Lung (tissue), 12 donors: ENCODE data around the gene POLR1B. TPM values are rescaled to one million over a fixed set of nuclear protein-coding genes. Genes with fewer than 3 reads are reported as not detected.
"Not testable (repeated sequence)": the region's sequence is repeated elsewhere in the genome, so short reads cannot be mapped to it uniquely, and the experiment has no call there.

Experiments used
- ATAC-seq: fragments of 200-7000 bp; cut with Tn5 transposase; one replicate; pipeline ENCODE4 v1.9.1; 2020; ENCODE audit warnings: moderate number of reproducible peaks; ENCODE audit not compliant: insufficient read depth, low FRiP score
- DNase-seq, 3 donors: peaks; one replicate each; pipeline ENCODE4 v3.0.0-alpha.2; 2013 to 2017
- H3K27ac ChIP-seq, 2 donors: one replicate each; pipeline ENCODE4 v1.5.1; 2013; ENCODE audit warnings: mild to moderate bottlenecking in 2 of 2, moderate library complexity in 2 of 2, control low read depth in 1 of 2, inconsistent platforms in 1 of 2, low read depth in 1 of 2, low read length in 1 of 2
- H3K27me3 ChIP-seq, 3 donors: one replicate each; pipeline ENCODE4 v1.5.1; 2013; ENCODE audit warnings: low read length in 2 of 3; ENCODE audit not compliant: control insufficient read depth in 3 of 3, insufficient read depth in 3 of 3
- H3K36me3 ChIP-seq, 4 donors: one replicate each; pipeline ENCODE4 v1.5.1; 2013; ENCODE audit warnings: low read length in 4 of 4, mild to moderate bottlenecking in 1 of 4, moderate library complexity in 1 of 4; ENCODE audit not compliant: control insufficient read depth in 4 of 4, insufficient read depth in 4 of 4
- H3K4me1 ChIP-seq, 5 donors: one replicate each; pipeline ENCODE4 v1.5.1; 2013; ENCODE audit warnings: low read length in 5 of 5, mild to moderate bottlenecking in 2 of 5, moderate library complexity in 1 of 5; ENCODE audit not compliant: control insufficient read depth in 5 of 5, insufficient read depth in 5 of 5
- H3K4me3 ChIP-seq: one replicate; pipeline ENCODE4 v1.5.1; 2013; ENCODE audit warnings: mild to moderate bottlenecking, control low read depth, moderate library complexity
- H3K9ac ChIP-seq, 2 donors: one replicate each; pipeline ENCODE4 v1.5.1; 2013; ENCODE audit warnings: low read length in 2 of 2, control low read depth in 1 of 2; ENCODE audit not compliant: insufficient read depth in 1 of 2
- H3K9me3 ChIP-seq, 4 donors: one replicate each; pipeline ENCODE4 v1.5.1; 2013; ENCODE audit warnings: low read length in 3 of 4, mild to moderate bottlenecking in 1 of 4, moderate library complexity in 1 of 4; ENCODE audit not compliant: control insufficient read depth in 4 of 4, insufficient read depth in 3 of 4
- WGBS, 2 donors: extraction: QIAGEN DNeasy Blood & Tissue Kit; methylation state at CpG; one replicate each; pipeline ENCODE4 v1.1.7; 2013; 5-methylcytosine and 5-hydroxymethylcytosine counted together
- polyA plus RNA-seq, 2 donors: library from polyadenylated mRNA; stranded (reverse); fragments of 200-250 nt; gene quantifications; one replicate each; pipeline ENCODE4 v1.2.1, GENCODE V29; 2013
- total RNA-seq, 2 donors: library from RNA; depleted of rRNA in 1 of 2; stranded (reverse); fragments of >200 nt in 1 of 2; gene quantifications; one replicate each; pipeline ENCODE4 v1.2.1, GENCODE V29; 2014 to 2021
- TF ChIP-seq, protein P1 (sequence below): IDR thresholded peaks from 2 replicates; pipeline ENCODE4 v1.5.1; 2012; ENCODE audit warnings: mild to moderate bottlenecking; ENCODE audit errors: control extremely low read depth, extremely low read depth
- donor health status: control.
- donor health status: control.
- donor health status: Bipolar disorder and iron deficiency.
- donor health status: healthy.
- donor health status: DM: yes; HTN: yes; CAD: no.

Gene POLR1B
- total and polyA plus RNA-seq, 4 donors, result 4.9 to 26.4 (median 15.2) TPM

GRCh38 chr2:112518807-112519206 lies 23.5 kb upstream of the POLR1B start:
- Histone ChIP-seq H3K27me3 (no peaks in the 10 kb centered on the region), H3K27ac (no peak overlapping the region), H3K4me1 (no peaks in the 10 kb centered on the region), H3K4me3 (no peak overlapping the region), H3K9ac (no peak overlapping the region), H3K36me3 (peaks cover 5 to 20% (median 17%) of the 10 kb centered on the region in 4 donors), H3K9me3 (no peaks in the 10 kb centered on the region)
- TF ChIP-seq, protein P1, sequence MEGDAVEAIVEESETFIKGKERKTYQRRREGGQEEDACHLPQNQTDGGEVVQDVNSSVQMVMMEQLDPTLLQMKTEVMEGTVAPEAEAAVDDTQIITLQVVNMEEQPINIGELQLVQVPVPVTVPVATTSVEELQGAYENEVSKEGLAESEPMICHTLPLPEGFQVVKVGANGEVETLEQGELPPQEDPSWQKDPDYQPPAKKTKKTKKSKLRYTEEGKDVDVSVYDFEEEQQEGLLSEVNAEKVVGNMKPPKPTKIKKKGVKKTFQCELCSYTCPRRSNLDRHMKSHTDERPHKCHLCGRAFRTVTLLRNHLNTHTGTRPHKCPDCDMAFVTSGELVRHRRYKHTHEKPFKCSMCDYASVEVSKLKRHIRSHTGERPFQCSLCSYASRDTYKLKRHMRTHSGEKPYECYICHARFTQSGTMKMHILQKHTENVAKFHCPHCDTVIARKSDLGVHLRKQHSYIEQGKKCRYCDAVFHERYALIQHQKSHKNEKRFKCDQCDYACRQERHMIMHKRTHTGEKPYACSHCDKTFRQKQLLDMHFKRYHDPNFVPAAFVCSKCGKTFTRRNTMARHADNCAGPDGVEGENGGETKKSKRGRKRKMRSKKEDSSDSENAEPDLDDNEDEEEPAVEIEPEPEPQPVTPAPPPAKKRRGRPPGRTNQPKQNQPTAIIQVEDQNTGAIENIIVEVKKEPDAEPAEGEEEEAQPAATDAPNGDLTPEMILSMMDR, result no peak
- DNase-seq (no peak), ATAC-seq (no peak)
- WGBS, 2 donors, result 85 to 96% methylated on average over 7 of the region's 7 CpGs

- WGBS, 2 donors, result 84 to 95% methylated on average over 9 of the region's 9 CpGs
Observed at GRCh38 chr2:112519506-112519905, 22.8 kb upstream of the POLR1B start.

DNA sequence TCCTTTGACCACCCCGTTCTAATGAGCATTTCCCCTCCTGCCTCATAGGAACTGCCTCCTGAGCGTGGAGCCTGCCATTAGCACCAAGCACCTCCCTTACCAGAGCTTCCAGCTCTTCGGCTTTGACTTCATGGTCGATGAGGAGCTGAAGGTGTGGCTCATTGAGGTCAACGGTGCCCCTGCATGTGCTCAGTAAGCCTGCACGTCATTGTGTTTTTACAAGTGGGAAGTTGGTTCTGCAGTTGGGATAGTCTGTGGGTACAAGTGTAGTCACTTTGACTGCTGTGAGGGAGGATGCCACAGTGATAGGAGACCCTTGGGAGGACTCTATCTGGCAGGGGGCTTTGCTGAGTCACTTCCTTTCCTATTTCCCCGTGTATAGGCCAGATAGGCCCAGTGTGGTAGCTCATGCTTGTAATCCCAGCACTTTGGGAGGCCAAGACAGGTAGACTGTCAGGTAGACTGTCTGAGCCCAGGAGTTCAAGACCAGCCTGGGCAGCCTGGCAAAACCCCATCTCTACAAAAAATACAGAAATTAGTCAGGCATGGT lies 22.0 kb upstream of the POLR1B start:
- H3K9ac ChIP-seq, result no peak overlapping the region
- H3K27me3 ChIP-seq, result no peaks in the 10 kb centered on the region
- no peaks in the 10 kb centered on the region for H3K4me1 ChIP-seq
- H3K27ac ChIP-seq, result no peak overlapping the region
- no peak for ATAC-seq
- DNase-seq, result no peak
- peaks cover 2 to 19% (median 14%) of the 10 kb centered on the region in 4 donors for H3K36me3 ChIP-seq
- H3K4me3 ChIP-seq, result no peak overlapping the region
- no peaks in the 10 kb centered on the region for H3K9me3 ChIP-seq
- TF ChIP-seq, protein P1, result no peak
- WGBS, 2 donors, result 72 to 86% methylated on average over 7 of the region's 7 CpGs

More at GRCh38 chr2:112519506-112519905, 22.8 kb upstream of the POLR1B start:
- no peak for DNase-seq
- Histone ChIP-seq H3K4me1 (no peaks in the 10 kb centered on the region), H3K9me3 (no peaks in the 10 kb centered on the region), H3K27me3 (no peaks in the 10 kb centered on the region), H3K36me3 (peaks cover 2 to 19% (median 15%) of the 10 kb centered on the region in 4 donors), H3K9ac (no peak overlapping the region), H3K27ac (no peak overlapping the region), H3K4me3 (no peak overlapping the region)
- no peak for ATAC-seq
- TF ChIP-seq, protein P1, result no peak

GRCh38 chr2:112523291-112523777 lies 18.9 kb upstream of the POLR1B start:
- ATAC-seq (no peak), DNase-seq (no peak)
- TF ChIP-seq, protein P1, result no peak

DNA sequence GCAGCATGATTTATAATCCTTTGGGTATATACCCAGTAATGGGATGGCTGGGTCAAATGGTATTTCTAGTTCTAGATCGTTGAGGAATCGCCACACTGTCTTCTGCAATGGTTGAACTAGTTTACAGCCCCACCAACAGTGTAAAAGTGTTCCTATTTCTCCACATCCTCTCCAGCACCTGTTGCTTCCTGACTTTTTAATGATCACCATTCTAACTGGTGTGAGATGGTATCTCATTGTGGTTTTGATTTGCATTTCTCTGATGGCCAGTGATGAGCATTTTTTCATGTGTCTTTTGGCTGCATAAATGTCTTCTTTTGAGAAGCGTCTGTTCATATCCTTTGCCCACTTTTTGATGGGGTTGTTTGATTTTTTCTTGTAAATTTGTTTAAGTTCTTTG lies 18.0 kb upstream of the POLR1B start:
- WGBS, 2 donors, result 89 to 100% methylated on average over 3 of the region's 3 CpGs
- H3K4me1 ChIP-seq, ATAC-seq, H3K9ac ChIP-seq, H3K27me3 ChIP-seq, DNase-seq, H3K27ac ChIP-seq, H3K9me3 ChIP-seq, H3K4me3 ChIP-seq: not testable (repeated sequence)
- H3K36me3 ChIP-seq, result peaks cover 5 to 26% (median 20%) of the 10 kb centered on the region in 4 donors

More at GRCh38 chr2:112523291-112523777, 18.9 kb upstream of the POLR1B start:
- peaks cover 2 to 19% (median 14%) of the 10 kb centered on the region in 4 donors for H3K36me3 ChIP-seq
- no peaks in the 10 kb centered on the region for H3K9me3 ChIP-seq
- no peaks in the 10 kb centered on the region for H3K27me3 ChIP-seq
- H3K4me3 ChIP-seq, result no peak overlapping the region
- H3K4me1 ChIP-seq, result no peaks in the 10 kb centered on the region
- 87 to 100% methylated on average over 3 of the region's 3 CpGs for WGBS, 2 donors
- no peak overlapping the region for H3K27ac ChIP-seq
- H3K9ac ChIP-seq, result no peak overlapping the region
